ENCODE results near the gene ZSWIM5.
"Not testable (repeated sequence)": the region's sequence is repeated elsewhere in the genome, so short reads cannot be mapped to it uniquely, and the experiment has no call there.

ZSWIM5 gene

GRCh38 chr1:45002650-45003645 lies 203.5 kb downstream of the ZSWIM5 start:
- DNase-seq (ENCODE audit: low read depth) = no peak

- not testable (repeated sequence) for DNase-seq (ENCODE audit: low read depth)
Measured at GRCh38 chr1:45001576-45001975, 204.8 kb downstream of the ZSWIM5 start.

GRCh38 chr1:45001011-45001481 lies 205.4 kb downstream of the ZSWIM5 start:
- DNase-seq (ENCODE audit: low read depth) = no peak

GRCh38 chr1:44999232-44999631 lies 207.2 kb downstream of the ZSWIM5 start:
- no peak for DNase-seq (ENCODE audit: low read depth)

- no peak for DNase-seq (ENCODE audit: low read depth)
Measured at GRCh38 chr1:44995467-44996238, 210.8 kb downstream of the ZSWIM5 start.

GRCh38 chr1:44994309-44994898 lies 212.0 kb downstream of the ZSWIM5 start:
- no peak for DNase-seq (ENCODE audit: low read depth)

- no peak for DNase-seq (ENCODE audit: low read depth)
Measured at GRCh38 chr1:44988531-44989156, 217.8 kb downstream of the ZSWIM5 start.

- no peak for DNase-seq (ENCODE audit: low read depth)
Measured at GRCh38 chr1:44985747-44986359, 220.6 kb downstream of the ZSWIM5 start.

- not testable (repeated sequence) for DNase-seq (ENCODE audit: low read depth)
Measured at GRCh38 chr1:44977372-44977771, 229.0 kb downstream of the ZSWIM5 start.

- DNase-seq (ENCODE audit: low read depth) = no peak
Measured at GRCh38 chr1:44976252-44976651, 230.2 kb downstream of the ZSWIM5 start.

- no peak for DNase-seq (ENCODE audit: low read depth)
Measured at GRCh38 chr1:44973645-44974044, 232.8 kb downstream of the ZSWIM5 start.

- no peak for DNase-seq (ENCODE audit: low read depth)
Measured at GRCh38 chr1:44970317-44970716, 236.1 kb downstream of the ZSWIM5 start.

All from HS-5 (cell line).